SK-N-SH treated with all-trans-retinoic acid at 6 μM for 48 hours (cell line): Measurements from ENCODE around the gene TMTC2.

Experiments
- ATAC-seq: fragments of 200-7000 bp; cut with Tn5 transposase; 3 replicates; pipeline ENCODE4 v1.9.1; 2020; ENCODE audit warnings: mild to moderate bottlenecking, moderate library complexity
- ARNTL ChIP-seq: fragments of 450-650 bp; formaldehyde crosslinking; IDR thresholded peaks from 2 replicates; pipeline ENCODE4 v1.5.0; 2020; ENCODE audit warnings: low read depth, mild to moderate bottlenecking, moderate library complexity, borderline replicate concordance
- BACH2 ChIP-seq: fragments of 250-450 bp; sonication (Bioruptor Pico); IDR thresholded peaks from 2 replicates; pipeline ENCODE4 v1.9.0; 2021; ENCODE audit warnings: mild to moderate bottlenecking, borderline replicate concordance
- CREB5 ChIP-seq: fragments of 250-450 bp; sonication (Bioruptor Pico); IDR thresholded peaks from 2 replicates; pipeline ENCODE4 v1.5.1; 2020; ENCODE audit warnings: low read depth, mild to moderate bottlenecking, moderate library complexity
- CSDC2 ChIP-seq: fragments of 250-450 bp; sonication (Bioruptor Pico); IDR thresholded peaks from 2 replicates; pipeline ENCODE4 v1.5.0; 2020; ENCODE audit warnings: mild to moderate bottlenecking, moderate library complexity
- CSRNP3 ChIP-seq: fragments of 250-450 bp; sonication (Bioruptor Pico); IDR thresholded peaks from 2 replicates; pipeline ENCODE4 v1.5.1; 2021; ENCODE audit warnings: mild to moderate bottlenecking, moderate library complexity
- ESRRG ChIP-seq: fragments of 250-450 bp; sonication (Bioruptor Pico); IDR thresholded peaks from 2 replicates; pipeline ENCODE4 v1.6.1; 2021; ENCODE audit warnings: mild to moderate bottlenecking
- GLIS3 ChIP-seq: fragments of 250-450 bp; sonication (Bioruptor Pico); IDR thresholded peaks from 2 replicates; pipeline ENCODE4 v1.5.0; 2020; ENCODE audit warnings: mild to moderate bottlenecking, moderate library complexity
- ISL1 ChIP-seq: fragments of 250-450 bp; sonication (Bioruptor Pico); IDR thresholded peaks from 2 replicates; pipeline ENCODE4 v2.1.2; 2022; ENCODE audit warnings: mild to moderate bottlenecking, moderate library complexity
- PATZ1 ChIP-seq: fragments of 250-450 bp; sonication (Bioruptor Pico); IDR thresholded peaks from 2 replicates; pipeline ENCODE4 v1.8.0; 2020; ENCODE audit warnings: mild to moderate bottlenecking, moderate library complexity, borderline replicate concordance
- POU6F1 ChIP-seq: fragments of 250-450 bp; sonication (Bioruptor Pico); IDR thresholded peaks from 2 replicates; pipeline ENCODE4 v1.8.0; 2021; ENCODE audit warnings: low read depth, mild to moderate bottlenecking, moderate library complexity, borderline replicate concordance
- PPARA ChIP-seq: fragments of 250-450 bp; sonication (Bioruptor Pico); IDR thresholded peaks from 2 replicates; pipeline ENCODE4 v1.5.0; 2020; ENCODE audit warnings: mild to moderate bottlenecking, borderline replicate concordance
- RARB ChIP-seq: fragments of 250-450 bp; sonication (Bioruptor Pico); IDR thresholded peaks from 2 replicates; pipeline ENCODE4 v1.8.0; 2021; ENCODE audit warnings: mild to moderate bottlenecking, moderate library complexity
- SNAI2 ChIP-seq: fragments of 250-450 bp; sonication (Bioruptor Pico); IDR thresholded peaks from 2 replicates; pipeline ENCODE4 v1.5.0; 2020; ENCODE audit warnings: mild to moderate bottlenecking, moderate library complexity
- TCF4 ChIP-seq: fragments of 250-450 bp; sonication (Bioruptor Pico); IDR thresholded peaks from 2 replicates; pipeline ENCODE4 v1.8.0; 2021; ENCODE audit warnings: mild to moderate bottlenecking, moderate library complexity, borderline replicate concordance
- TSHZ2 ChIP-seq: fragments of 250-450 bp; sonication (Bioruptor Pico); IDR thresholded peaks from 2 replicates; pipeline ENCODE4 v1.5.0; 2020; ENCODE audit warnings: mild to moderate bottlenecking, moderate library complexity
- ZC3H10 ChIP-seq: fragments of 250-450 bp; sonication (Bioruptor Pico); IDR thresholded peaks from 2 replicates; pipeline ENCODE4 v1.5.1; 2021; ENCODE audit warnings: mild to moderate bottlenecking, moderate library complexity
- ZFP3 ChIP-seq: fragments of 250-450 bp; sonication (Bioruptor Pico); IDR thresholded peaks from 2 replicates; pipeline ENCODE4 v1.5.0; 2020; ENCODE audit warnings: mild to moderate bottlenecking, moderate library complexity
- ZFP30 ChIP-seq: fragments of 450-650 bp; formaldehyde crosslinking; IDR thresholded peaks from 2 replicates; pipeline ENCODE4 v1.5.0; 2022; ENCODE audit warnings: mild to moderate bottlenecking, moderate library complexity
- ZNF565 ChIP-seq: fragments of 450-650 bp; formaldehyde crosslinking; conservative IDR thresholded peaks from 2 replicates; pipeline ENCODE4 v1.5.0; 2020; ENCODE audit warnings: low read depth, mild to moderate bottlenecking, moderate library complexity
- ZNF70 ChIP-seq: fragments of 450-650 bp; formaldehyde crosslinking; IDR thresholded peaks from 2 replicates; pipeline ENCODE4 v1.5.0; 2020; ENCODE audit warnings: mild to moderate bottlenecking, moderate library complexity
- ZNF8 ChIP-seq: fragments of 450-650 bp; formaldehyde crosslinking; IDR thresholded peaks from 2 replicates; pipeline ENCODE4 v1.5.0; 2020; ENCODE audit warnings: mild to moderate bottlenecking, moderate library complexity

The TMTC2 gene

GRCh38 chr12:82959821-82960220 is 273.1 kb downstream of the TMTC2 start:
- no peak for ATAC-seq
- TF ChIP-seq RARB (no peak), CSRNP3 (CRISPR knock-in tag) (no peak), POU6F1 (CRISPR knock-in tag) (no peak), ZFP30 (CRISPR knock-in tag) (no peak), PPARA (CRISPR knock-in tag) (no peak), BACH2 (CRISPR knock-in tag) (no peak), GLIS3 (CRISPR knock-in tag) (no peak), ZNF70 (CRISPR knock-in tag) (no peak), ZNF8 (CRISPR knock-in tag) (no peak), TCF4 (CRISPR knock-in tag) (no peak), ZC3H10 (CRISPR knock-in tag) (no peak), SNAI2 (CRISPR knock-in tag) (no peak)

- ATAC-seq, result no peak
- no peak for TF ChIP-seq GLIS3 (CRISPR knock-in tag)
Observed at GRCh38 chr12:82961835-82962234, 275.1 kb downstream of the TMTC2 start.

GRCh38 chr12:82963956-82964355 is 277.2 kb downstream of the TMTC2 start:
- ATAC-seq, result peak; percentile 92
- TF ChIP-seq SNAI2 (CRISPR knock-in tag), result no peak
- TF ChIP-seq ZNF565 (CRISPR knock-in tag), result no peak
- TF ChIP-seq ZNF70 (CRISPR knock-in tag), result no peak
- TF ChIP-seq POU6F1 (CRISPR knock-in tag), result no peak
- TF ChIP-seq RARB, result no peak
- TF ChIP-seq TCF4 (CRISPR knock-in tag), result no peak
- TF ChIP-seq TSHZ2, result 0 out of 2 replicates have a peak, but pooled peaks have one; percentile 18
- no peak for TF ChIP-seq ZC3H10 (CRISPR knock-in tag)
- peak; percentile 70 for TF ChIP-seq ISL1
- no peak for TF ChIP-seq ARNTL
- TF ChIP-seq ZFP30 (CRISPR knock-in tag), result 0 out of 2 replicates have a peak, but pooled peaks have one; percentile 17
- TF ChIP-seq ZNF8 (CRISPR knock-in tag), result no peak
- no peak for TF ChIP-seq CSDC2 (CRISPR knock-in tag)
- TF ChIP-seq ZFP3 (CRISPR knock-in tag), result no peak
- no peak for TF ChIP-seq PATZ1 (CRISPR knock-in tag)

- ATAC-seq, result peak; percentile 80
- TF ChIP-seq TSHZ2, result no peak
- TF ChIP-seq ARNTL, result no peak
- TF ChIP-seq ZC3H10 (CRISPR knock-in tag), result no peak
- no peak for TF ChIP-seq CREB5 (CRISPR knock-in tag)
- TF ChIP-seq ZNF8 (CRISPR knock-in tag), result no peak
- no peak for TF ChIP-seq ESRRG (CRISPR knock-in tag)
- no peak for TF ChIP-seq ZNF565 (CRISPR knock-in tag)
Observed at GRCh38 chr12:82964446-82964845, 277.7 kb downstream of the TMTC2 start.
